Gastroesophageal sphincter (tissue), 4 donors: ENCODE measurements around the gene RCAN3. TPM values are rescaled to one million over a fixed set of nuclear protein-coding genes. Genes with fewer than 3 reads are reported as not detected.
A peak's percentile ranks its signal among the peaks of the same experiment; 100 is the strongest.

Experiments
- ATAC-seq: fragments of 150-250 bp; one replicate; pipeline ENCODE4 v1.9.1; 2016; ENCODE audit warnings: mild to moderate bottlenecking, moderate library complexity
- H3K27ac ChIP-seq, 4 donors: fragments of 200-600 bp; sonication (generic) in 3 of 4; 1 replicate in 3 of 4; 2 replicates in 1 of 4; pipeline ENCODE4 v1.5.1; 2016 to 2019
- H3K27me3 ChIP-seq: fragments of 200-600 bp; sonication (generic); one replicate; pipeline ENCODE4 v1.5.1; 2019
- H3K36me3 ChIP-seq, 2 donors: fragments of 200-600 bp; sonication (generic); one replicate each; pipeline ENCODE4 v1.5.1; 2019; ENCODE audit warnings: control low read depth in 1 of 2
- H3K4me1 ChIP-seq, 3 donors: fragments of 200-600 bp; sonication (generic); 1 replicate in 2 of 3; 2 replicates in 1 of 3; pipeline ENCODE4 v1.5.1; 2016 to 2019; ENCODE audit warnings: control low read depth in 2 of 3
- H3K4me3 ChIP-seq, 2 donors: fragments of 200-600 bp; sonication (generic); one replicate each; pipeline ENCODE4 v1.5.1; 2019; ENCODE audit warnings: mild to moderate bottlenecking in 1 of 2, moderate library complexity in 1 of 2
- H3K9me3 ChIP-seq, 3 donors: fragments of 200-600 bp; sonication (generic); one replicate each; pipeline ENCODE4 v1.5.1; 2017 to 2019; ENCODE audit warnings: control low read depth in 2 of 3
- EP300 ChIP-seq: sonication (generic); formaldehyde crosslinking; IDR thresholded peaks from one replicate; pipeline ENCODE4 v1.6.1; 2017; ENCODE audit warnings: antibody characterized with exemption, mild to moderate bottlenecking
- POLR2A ChIP-seq, 2 donors: fragments of 450-650 bp; IDR thresholded peaks; one replicate each; pipeline ENCODE4 v1.6.1; 2017; ENCODE audit warnings: antibody characterized with exemption in 2 of 2, mild to moderate bottlenecking in 2 of 2, moderate library complexity in 1 of 2
- POLR2AphosphoS5 ChIP-seq: sonication (generic); formaldehyde crosslinking; IDR thresholded peaks from one replicate; pipeline ENCODE4 v1.6.1; 2017; ENCODE audit warnings: antibody characterized with exemption
- WGBS, 2 donors: methylation state at CpG; one replicate each; pipeline ENCODE4 v1.1.5; 2018; ENCODE audit warnings: low coverage in 1 of 2; 5-methylcytosine and 5-hydroxymethylcytosine counted together
- total RNA-seq, 4 donors: library from RNA; depleted of rRNA; stranded (reverse); fragments of >200 nt; gene quantifications; one replicate each; pipeline ENCODE4 v1.1.0, GENCODE V29; 2016
- TF ChIP-seq, protein P1 (sequence below), 4 experiments: fragments of 200-600 bp in 2 of 4; fragments of 450-650 bp in 2 of 4; sonication (generic) in 1 of 4; IDR thresholded peaks; one replicate each; pipeline ENCODE4 v1.5.1; 2017 to 2019; ENCODE audit warnings: antibody characterized with exemption in 4 of 4, mild to moderate bottlenecking in 2 of 4, moderate library complexity in 2 of 4

Gene RCAN3
- total RNA-seq, 4 donors from 2014 or later: 9.0 to 12.7 (median 11.5) TPM

DNA sequence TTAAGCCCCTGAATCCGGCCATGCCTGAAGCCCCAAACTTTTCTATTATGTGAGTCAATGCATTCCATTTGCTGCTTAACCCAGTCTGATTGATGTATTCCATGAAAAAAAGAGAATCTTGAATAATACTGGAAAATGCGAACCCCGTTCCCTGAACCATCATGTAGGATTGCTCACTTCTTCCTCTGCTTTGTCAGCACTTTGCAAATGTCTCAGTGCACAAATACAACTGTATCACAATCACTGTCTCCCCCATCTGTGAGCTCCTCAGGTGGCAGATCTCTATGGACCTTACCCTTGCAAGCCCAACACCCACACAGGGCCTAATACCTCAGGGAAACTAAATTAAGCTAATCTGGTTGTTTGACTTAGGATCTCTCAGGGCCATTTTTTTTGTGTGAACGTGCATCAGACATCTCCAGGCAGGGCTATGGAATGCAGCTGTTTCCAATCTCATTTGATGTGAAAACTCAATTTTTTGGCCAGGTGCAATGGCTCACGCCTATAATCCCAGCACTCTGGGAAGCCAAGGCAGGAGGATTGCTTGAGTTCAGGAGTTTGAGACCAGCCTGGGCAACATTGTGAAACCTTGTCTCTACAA, 2.1 kb upstream of the RCAN3 start:
- H3K27ac ChIP-seq: no peak overlapping the region
- WGBS, 2 donors: 51 to 67% methylated on average over 1 to 4 of the region's 5 CpGs
- no peak overlapping the region for H3K4me3 ChIP-seq
- H3K9me3 ChIP-seq: no peaks in the 10 kb centered on the region
- H3K27me3 ChIP-seq: peaks cover 16% of the 10 kb centered on the region
- H3K4me1 ChIP-seq: peaks cover 0 to 27% (median 0%) of the 10 kb centered on the region in 3 donors
- TF ChIP-seq EP300: no peak
- no peak for ATAC-seq
- no peaks in the 10 kb centered on the region for H3K36me3 ChIP-seq

DNA sequence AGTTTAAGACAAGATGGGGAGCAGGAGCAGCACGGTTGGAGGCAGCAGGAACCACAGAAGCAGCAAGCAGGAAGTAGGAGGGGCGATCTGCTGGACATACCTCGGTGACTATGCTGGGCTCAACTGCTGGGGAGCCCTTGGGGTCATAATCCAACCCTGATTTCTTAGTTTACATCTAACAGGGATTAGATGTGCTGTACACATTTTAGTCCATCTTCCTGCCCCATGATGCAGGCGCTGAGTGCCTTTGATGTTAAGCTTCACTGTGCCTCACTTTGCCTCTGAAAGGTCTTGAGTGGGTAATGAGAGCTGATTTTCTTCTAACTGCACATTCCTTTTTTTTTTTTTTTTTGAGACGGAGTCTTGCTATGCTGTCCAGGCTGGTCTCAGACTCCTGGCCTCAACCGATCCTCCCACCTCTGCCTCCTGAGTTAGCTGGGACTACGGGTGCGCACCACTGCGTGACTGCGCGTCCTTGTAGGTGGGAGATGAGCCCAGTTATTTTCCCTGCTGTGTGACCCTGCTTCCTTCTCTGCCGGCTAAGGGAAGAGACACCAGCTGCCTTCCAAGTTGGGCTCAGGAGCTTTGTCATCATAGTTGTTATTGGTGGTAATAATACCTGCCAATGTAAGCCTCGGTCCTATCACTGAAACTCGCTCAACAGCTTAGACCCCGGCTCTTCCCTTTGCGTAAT, 1.1 kb upstream of the RCAN3 start:
- TF ChIP-seq, protein P1, sequence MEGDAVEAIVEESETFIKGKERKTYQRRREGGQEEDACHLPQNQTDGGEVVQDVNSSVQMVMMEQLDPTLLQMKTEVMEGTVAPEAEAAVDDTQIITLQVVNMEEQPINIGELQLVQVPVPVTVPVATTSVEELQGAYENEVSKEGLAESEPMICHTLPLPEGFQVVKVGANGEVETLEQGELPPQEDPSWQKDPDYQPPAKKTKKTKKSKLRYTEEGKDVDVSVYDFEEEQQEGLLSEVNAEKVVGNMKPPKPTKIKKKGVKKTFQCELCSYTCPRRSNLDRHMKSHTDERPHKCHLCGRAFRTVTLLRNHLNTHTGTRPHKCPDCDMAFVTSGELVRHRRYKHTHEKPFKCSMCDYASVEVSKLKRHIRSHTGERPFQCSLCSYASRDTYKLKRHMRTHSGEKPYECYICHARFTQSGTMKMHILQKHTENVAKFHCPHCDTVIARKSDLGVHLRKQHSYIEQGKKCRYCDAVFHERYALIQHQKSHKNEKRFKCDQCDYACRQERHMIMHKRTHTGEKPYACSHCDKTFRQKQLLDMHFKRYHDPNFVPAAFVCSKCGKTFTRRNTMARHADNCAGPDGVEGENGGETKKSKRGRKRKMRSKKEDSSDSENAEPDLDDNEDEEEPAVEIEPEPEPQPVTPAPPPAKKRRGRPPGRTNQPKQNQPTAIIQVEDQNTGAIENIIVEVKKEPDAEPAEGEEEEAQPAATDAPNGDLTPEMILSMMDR (IDR thresholded peaks at IDR 0.05): no peak
- TF ChIP-seq POLR2AphosphoS5 (no peak), POLR2A (IDR thresholded peaks at IDR 0.05) (no peak), EP300 (no peak)
- H3K27me3 ChIP-seq: peaks cover 6% of the 10 kb centered on the region
- no peak for ATAC-seq
- H3K27ac ChIP-seq: peak overlapping the region in 2 of 4 donors; percentile 87 to 88
- H3K9me3 ChIP-seq: no peaks in the 10 kb centered on the region
- H3K4me3 ChIP-seq: peak overlapping the region in 1 of 2 donors; percentile 82
- H3K36me3 ChIP-seq: no peaks in the 10 kb centered on the region
- 29 to 50% methylated on average over 4 to 9 of the region's 16 CpGs for WGBS, 2 donors
- H3K4me1 ChIP-seq: peaks cover 0 to 27% (median 0%) of the 10 kb centered on the region in 3 donors

DNA sequence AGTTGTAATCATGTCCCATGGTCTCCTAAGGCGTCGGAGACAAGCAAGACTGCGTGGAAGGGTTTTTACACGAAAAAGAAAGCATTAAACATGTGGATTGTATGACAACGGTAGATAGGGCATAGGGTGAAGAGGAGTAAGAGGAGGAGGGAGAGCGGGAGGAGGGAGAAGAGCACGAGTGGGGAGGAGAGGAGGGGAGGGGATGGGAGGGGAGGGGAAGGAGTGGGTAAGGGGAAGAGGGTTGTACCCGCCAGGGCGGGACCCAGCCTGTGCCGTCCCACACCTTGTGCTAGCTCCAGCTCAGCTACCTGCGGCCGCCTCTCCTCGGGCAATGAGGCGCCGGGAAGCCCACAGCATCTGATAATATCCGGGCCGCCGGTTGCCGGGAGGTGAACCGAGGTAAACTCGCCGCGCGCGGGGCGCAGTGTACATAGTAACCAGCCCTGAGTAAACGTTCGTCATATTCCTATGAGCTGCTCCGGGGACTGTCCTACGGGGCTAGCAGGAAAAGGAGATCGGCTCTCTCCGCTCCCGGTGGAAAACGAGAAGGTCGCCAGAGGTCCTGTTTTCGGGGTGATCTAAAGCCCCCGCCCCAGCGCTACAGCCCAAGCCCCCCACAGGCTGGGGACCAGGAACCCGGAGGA, 449 bp upstream of the RCAN3 start:
- peak; percentile 81 for ATAC-seq
- peak; percentile 59 for TF ChIP-seq POLR2AphosphoS5
- TF ChIP-seq POLR2A (IDR thresholded peaks at IDR 0.05): no peak
- H3K4me1 ChIP-seq: peaks cover 0 to 27% (median 0%) of the 10 kb centered on the region in 3 donors
- WGBS, 2 donors: 3 to 16% methylated on average over 5 to 31 of the region's 39 CpGs
- H3K27me3 ChIP-seq: no peaks in the 10 kb centered on the region
- peak overlapping the region; percentile 19 to 88 (median 81) for H3K27ac ChIP-seq
- no peaks in the 10 kb centered on the region for H3K9me3 ChIP-seq
- H3K4me3 ChIP-seq: peak overlapping the region; percentile 75 to 82
- no peaks in the 10 kb centered on the region for H3K36me3 ChIP-seq

DNA sequence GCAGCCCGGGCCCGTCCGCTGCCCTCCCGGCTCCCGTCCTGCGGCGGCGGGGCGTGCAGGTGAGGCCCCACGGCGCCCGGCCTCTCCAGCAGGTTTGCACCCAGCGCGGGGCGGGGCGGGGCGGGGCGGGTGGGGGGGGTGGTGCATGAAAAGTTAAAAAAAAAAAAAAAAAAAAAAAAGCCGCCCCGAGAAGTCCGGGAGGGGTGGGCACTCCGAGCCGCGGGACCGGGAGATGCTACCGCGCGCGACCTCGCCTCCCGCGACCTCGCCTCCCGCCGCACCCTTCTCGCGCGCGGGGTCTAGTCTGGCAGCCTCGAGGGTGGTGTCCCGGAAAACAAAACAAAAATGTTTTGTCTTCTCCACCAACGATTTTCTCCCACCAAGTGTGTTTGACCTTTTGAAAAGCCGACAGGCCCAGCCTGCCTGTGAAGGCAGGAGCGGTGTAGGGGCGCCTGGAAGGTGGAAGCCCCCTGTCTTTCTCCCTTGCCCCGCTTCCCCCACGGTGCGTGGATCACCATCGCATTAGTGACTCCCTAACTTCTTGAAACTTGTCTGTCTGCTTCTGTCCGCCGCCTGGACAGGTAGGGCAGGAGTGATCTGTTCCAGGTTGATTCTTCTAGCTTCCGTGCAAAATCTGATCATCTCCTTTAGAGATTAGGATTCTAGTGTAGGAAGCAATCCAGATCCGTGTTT, 569 bp downstream of the RCAN3 start:
- peaks cover 0 to 27% (median 0%) of the 10 kb centered on the region in 3 donors for H3K4me1 ChIP-seq
- TF ChIP-seq EP300 (no peak), POLR2AphosphoS5 (no peak), POLR2A (IDR thresholded peaks at IDR 0.05) (no peak)
- TF ChIP-seq, protein P1 (IDR thresholded peaks at IDR 0.05): no peak
- no peak for ATAC-seq
- no peaks in the 10 kb centered on the region for H3K27me3 ChIP-seq
- H3K4me3 ChIP-seq: peak overlapping the region; percentile 75 to 82
- H3K27ac ChIP-seq: peak overlapping the region in 3 of 4 donors; percentile 75 to 88 (median 87)
- no peaks in the 10 kb centered on the region for H3K9me3 ChIP-seq
- H3K36me3 ChIP-seq: no peaks in the 10 kb centered on the region
- 11 to 25% methylated on average over 9 to 33 of the region's 53 CpGs for whole genome bisulfite sequencing, 2 donors

DNA sequence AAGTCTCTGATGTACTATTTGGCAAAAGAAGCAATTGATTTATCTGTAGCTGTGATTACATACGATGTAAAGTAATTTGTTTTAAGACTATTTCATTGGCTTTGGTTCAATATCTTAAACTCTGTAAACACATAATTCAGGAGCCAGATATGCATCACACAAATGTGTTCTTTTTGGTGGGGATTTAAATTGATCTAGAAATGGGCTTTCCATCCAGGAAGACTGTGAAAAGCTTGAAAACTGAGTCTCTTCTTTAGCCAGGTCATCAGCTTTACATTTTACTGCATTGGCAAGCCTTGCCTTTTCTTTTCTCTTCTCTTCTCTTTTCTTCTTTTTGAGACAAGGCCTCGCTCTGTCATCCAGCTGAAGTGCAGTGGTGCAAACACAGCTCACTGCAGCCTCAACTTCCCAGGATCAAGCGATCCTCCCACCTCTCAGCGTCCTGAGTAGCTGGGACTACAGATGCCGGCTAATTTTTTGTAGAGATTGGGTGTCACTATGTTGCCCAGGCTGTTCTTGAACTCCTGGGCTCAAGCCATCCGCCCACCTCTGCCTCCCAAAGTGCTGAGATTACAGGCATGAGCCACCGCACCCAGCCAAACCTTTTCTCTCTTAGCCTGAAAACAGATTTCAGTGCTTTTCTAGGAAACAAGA, 1.4 kb downstream of the RCAN3 start:
- peak overlapping the region in 1 of 2 donors; percentile 82 for H3K4me3 ChIP-seq
- no peaks in the 10 kb centered on the region for H3K36me3 ChIP-seq
- peaks cover 0 to 27% (median 0%) of the 10 kb centered on the region in 3 donors for H3K4me1 ChIP-seq
- no peak for ATAC-seq
- peak overlapping the region in 2 of 4 donors; percentile 29 to 88 for H3K27ac ChIP-seq
- TF ChIP-seq, protein P1 (IDR thresholded peaks at IDR 0.05): no peak
- TF ChIP-seq POLR2AphosphoS5 (no peak), EP300 (no peak), POLR2A (IDR thresholded peaks at IDR 0.05) (no peak)
- H3K9me3 ChIP-seq: no peaks in the 10 kb centered on the region
- WGBS, 2 donors: 69 to 80% methylated on average over 2 to 3 of the region's 7 CpGs
- H3K27me3 ChIP-seq: no peaks in the 10 kb centered on the region
